Caki2 (cell line): ENCODE data around the gene MKNK1. TPM values are rescaled to one million over a fixed set of nuclear protein-coding genes. Genes with fewer than 3 reads are reported as not detected.

Experiments
- DNase-seq: peaks from one replicate; pipeline ENCODE4 v3.0.0-alpha.2; 2015; ENCODE audit warnings: low read depth
- in situ Hi-C: cut with HindIII; loops from 2 replicates; pipeline ENCODE4 v1.10.0; 2016; ENCODE audit warnings: low sequenced_read_pairs, low pct_unique_long_range_greater_than_20kb, mixed read lengths
- total RNA-seq: library from RNA; depleted of rRNA; stranded (reverse); fragments of >200 nt; shearing (Covaris generic); gene quantifications from 2 replicates; pipeline ENCODE4 v1.2.3, GENCODE V29; 2014; ENCODE audit warnings: low replicate concordance

MKNK1 gene
- total RNA-seq, 1 experiment from 2014 or later: 37.5 TPM

DNA sequence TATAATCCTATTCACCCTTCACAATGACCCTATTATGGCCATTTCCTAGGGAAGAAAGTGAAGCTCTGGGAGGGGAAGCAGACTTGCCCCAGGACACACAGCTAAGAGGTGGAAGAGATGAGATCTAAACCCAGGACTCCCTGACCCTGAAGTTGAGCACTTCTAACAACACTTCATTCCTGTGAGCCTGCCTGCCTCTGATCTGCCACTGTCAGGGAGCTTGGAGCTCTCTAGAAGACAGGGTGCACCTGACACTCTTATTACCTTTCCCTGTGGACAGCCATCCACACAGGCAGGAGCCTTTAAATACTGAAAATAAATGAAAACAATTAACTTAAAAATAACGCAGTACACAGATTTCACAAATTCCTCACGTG lies 599 bp downstream of the MKNK1 start:
- in situ Hi-C loops: no loop called here
- DNase-seq: no peak

DNA sequence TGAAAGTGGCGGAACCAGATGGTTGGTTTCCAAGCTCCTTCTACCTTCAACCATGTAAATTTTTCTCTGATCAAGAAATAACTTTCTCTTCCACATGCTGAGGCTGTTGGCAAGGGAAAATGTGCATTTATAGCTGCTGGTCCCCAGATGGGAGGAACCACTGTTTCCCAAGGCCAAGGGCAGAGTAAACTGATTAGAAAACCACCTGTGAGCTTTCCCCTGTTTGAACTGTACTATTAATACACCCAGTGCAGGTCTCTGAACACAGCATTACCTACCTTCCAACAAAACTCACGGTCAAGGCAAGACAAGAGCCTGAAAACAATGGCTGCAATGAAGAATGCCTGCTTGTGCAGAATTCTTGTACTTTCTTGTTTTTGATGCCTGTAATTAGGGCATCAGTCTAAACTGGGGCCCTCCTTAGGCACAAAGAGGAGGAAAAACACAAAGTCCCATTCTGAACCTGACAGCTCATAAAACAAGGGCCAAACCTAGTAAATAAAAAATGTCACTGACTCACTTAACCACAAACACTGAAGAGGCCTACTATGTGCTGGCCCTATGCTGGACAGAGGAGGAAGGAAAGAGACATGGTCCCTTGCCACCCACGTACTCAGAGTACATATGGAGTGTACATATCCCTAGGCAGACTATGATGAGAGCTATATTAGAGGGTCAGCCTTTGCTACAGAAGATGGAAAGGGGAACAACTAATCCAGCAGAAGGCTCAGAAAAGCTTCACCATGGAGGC lies 2.6 kb downstream of the MKNK1 start:
- in situ Hi-C loops: no loop called here
- DNase-seq: no peak

DNA sequence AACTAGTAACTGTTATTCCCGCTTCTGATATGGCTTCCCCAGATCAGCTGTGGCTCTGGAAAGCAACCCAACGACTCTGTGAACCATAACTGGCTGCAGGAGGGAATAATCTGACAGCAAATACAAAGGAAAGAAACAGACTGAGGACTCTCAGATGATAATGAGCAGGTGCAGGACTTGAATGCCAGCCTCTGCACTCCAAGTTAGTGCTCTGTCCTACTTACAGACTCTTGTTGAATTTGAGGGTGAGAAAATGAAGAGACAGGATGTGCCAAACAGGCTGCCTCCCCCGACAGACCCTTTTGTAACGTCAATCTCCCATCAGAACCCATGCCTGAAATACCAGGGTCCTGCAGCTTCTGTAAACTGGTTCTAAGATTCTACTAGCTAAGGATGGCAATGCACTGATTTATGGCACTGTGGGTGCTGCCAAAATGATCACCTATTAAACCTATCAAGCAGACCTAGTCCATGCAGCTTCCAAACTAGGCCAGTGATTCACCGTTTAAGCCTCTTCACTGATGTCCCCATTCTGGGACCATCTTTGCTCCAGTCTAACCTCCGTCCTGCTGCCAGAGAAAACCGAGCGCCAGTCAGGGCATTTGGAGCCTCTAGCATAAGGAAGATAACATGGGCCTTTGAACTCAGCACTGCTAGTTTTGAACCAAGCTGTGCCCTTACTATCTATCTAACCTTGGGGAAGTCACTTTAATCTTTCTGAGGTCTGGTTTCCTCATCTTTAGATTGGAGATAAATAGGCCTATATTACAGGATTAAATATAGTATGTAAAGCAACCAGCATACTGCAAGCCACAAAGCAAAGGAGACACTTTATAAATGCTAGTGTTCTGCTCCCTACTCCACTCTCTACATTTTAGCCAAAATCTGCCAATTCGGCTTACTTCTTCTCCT lies 4.8 kb downstream of the MKNK1 start:
- DNase-seq: no peak
- in situ Hi-C loops: no loop called here

DNA sequence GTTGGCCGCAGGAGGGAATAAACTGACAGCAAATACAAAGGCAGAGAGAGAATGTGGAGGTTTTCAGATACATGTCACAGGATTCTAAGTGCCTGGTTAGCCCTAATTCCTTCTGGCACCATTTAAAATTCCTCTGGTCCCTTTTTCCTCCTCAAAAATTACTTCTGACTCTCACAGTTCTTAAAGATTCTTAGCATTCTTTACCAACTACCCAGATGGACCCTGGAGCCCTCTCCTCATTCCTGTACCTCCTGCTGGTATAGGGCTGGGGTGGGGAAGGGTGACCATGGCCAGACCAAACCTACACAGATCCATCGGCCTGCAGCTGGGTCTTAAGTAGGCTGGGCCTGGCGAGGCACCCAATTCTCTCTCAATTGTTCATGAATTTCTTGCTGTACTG lies 7.2 kb downstream of the MKNK1 start:
- in situ Hi-C loops: no loop called here
- DNase-seq: no peak

DNA sequence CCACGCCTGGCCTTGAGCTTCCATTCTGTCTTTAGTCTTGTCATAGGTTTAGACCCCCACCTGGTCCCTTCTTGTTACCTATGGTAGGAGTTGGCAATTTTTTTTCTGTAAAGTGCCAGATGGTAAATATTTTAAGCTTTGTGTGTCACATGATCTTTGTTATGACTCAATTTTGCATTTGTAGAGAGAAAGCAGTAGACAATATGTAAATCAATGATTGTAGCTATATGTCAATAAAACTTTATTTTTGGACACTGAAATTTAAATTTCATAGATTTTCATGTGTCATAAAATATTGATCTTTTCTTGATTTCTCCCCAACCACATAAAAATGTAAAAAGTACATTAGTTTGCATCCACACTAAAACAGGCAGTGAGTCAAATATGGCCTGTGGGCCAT lies 8.0 kb downstream of the MKNK1 start:
- in situ Hi-C loops: no loop called here
- DNase-seq: no peak

DNA sequence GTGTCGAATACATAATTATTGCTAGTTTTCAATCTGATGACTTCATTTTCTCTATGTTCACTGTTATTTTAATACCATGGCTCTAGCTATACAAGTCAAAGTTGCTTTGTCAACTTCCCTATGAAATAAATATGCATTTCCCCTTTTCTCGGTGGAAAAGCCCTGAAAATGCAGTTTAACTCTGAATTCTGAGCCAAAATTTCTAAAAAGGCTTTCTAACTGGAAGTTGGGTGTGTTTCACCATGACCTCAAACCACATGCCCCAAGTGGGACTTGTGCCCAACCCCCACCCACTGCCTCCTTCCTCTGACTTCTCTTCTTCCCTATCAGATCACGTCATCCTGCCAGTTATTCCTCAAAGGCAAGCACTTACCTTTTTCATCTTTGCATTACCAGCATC lies 8.9 kb downstream of the MKNK1 start:
- in situ Hi-C loops: no loop called here
- DNase-seq: no peak

DNA sequence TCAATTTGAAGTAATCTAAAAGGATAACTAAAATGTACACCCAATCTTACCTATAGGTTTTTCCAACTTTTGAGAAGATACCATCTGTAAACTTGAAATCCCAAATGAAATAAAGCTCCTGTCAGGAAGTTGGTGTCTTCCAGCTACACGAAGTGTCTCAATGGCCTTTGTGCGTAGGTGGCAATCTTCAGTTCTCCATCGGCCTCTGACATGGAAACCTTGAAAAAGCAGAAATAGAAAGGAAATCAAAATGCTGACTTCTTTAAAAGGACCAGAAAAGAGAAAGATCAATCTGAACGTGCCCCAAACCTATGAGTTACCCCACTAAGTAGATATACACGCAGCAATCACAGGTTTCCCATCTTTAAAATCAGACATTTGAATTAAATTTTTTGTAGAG lies 10.0 kb downstream of the MKNK1 start:
- in situ Hi-C loops: no loop called here
- no peak for DNase-seq

DNA sequence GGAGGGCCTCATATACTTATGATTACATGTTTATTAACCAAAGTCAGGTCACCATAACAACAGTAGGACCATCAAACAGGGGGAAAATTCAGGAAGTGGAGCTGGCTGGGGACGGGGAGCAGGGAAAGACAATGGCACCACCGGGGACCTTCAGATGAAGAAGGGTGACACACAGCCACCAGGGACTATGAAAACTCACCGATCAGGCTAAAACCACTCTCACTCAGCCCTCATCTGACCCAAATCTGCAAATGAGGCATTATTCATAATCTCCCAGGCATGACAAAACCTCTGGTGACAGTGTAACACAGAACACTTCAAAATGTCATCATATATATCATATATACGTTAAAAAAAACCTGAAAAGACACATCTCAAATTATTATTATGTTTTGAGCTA lies 11.2 kb downstream of the MKNK1 start:
- in situ Hi-C loops: no loop called here

DNA sequence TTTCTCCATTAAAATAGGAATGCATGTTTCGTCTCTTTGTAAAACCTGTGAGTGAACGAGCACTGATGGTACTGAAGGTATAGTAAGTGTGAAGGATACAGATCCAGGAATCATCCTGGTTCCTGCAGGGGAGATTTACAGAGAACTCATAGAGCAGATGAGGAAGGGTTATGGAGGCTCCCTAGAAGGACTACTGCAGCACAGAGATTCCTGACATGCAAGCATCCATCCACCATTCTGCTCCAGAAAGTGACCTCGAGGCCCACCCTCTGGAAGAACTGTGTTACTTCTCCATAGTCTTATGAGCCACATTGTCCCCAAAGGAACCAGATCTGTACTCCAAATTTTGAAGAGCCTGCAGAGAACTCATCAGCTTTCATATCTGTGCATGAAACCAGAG lies 14.5 kb downstream of the MKNK1 start:
- in situ Hi-C loops: no loop called here
- DNase-seq: no peak

More for the DNA sequence above, 11.2 kb downstream of the MKNK1 start:
- no peak for DNase-seq

DNA sequence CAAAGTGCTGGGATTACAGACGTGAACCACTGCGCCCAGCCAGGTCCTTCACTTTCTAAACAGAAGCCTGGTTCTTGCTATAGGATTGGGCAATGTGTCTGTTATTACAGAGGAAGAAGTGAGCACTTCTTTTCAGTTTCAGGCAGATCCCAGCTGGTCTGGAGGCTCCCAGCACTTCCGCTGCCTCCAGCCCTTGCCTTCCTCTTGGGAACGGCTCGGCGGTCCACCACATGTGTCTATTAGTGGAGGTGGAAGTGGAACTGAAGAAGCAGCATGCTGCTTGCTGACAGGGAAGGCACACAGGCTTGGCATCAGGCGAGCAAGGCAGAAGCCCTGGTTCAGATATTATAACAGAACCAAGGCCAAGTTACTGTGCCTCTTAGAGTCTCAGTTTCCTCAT lies 17.0 kb downstream of the MKNK1 start:
- in situ Hi-C loops: no loop called here
- no peak for DNase-seq

DNA sequence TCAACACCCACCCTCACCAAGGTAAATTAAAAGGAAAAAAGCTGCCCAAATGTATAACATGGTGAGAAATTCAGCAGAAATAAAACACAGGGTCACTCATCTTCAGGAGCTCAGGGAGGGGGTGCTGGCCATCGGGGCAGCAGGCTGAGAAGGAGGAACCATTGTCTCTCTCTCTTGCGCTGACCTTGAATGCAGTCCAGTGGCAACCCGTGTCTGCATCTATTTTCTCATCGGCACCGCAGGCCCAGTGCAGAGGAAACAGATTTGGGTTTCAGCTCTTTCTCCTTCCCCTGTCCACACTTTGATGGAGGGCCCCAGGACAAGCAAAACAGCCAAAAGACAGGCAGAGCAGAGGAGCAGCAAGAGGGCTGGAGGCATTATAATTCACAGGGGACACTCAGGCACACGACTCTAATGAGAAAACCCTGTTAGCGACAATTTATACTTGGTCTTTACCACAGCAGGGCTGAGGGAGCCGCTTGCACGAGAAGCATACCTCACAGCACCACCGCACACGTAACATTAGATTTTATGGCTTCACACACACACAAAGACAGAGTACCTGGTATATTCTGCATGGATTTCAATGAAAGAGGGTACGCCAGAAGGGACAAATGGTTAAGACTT lies 18.6 kb downstream of the MKNK1 start:
- in situ Hi-C loops: no loop called here
- no peak for DNase-seq

DNA sequence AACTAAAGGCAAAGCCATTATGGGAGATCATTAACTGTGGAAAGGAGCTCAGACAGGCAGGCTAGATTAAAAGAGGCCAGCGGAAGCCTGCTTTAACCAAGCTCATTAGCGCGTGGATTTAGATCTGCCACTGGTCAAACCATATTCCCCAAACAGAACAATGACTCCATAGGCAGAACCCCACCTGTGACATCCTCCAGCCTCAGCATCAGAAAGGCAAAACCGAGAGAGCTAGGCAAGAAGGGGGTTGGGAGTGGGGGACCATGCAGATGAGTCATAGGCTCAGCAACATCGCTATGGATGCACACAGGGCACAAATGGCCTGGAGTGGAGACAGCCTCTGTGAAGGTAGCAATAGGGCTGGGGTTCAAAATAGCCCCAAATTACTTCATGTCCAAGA lies 20.6 kb downstream of the MKNK1 start:
- no peak for DNase-seq
- in situ Hi-C loops: no loop called here

DNA sequence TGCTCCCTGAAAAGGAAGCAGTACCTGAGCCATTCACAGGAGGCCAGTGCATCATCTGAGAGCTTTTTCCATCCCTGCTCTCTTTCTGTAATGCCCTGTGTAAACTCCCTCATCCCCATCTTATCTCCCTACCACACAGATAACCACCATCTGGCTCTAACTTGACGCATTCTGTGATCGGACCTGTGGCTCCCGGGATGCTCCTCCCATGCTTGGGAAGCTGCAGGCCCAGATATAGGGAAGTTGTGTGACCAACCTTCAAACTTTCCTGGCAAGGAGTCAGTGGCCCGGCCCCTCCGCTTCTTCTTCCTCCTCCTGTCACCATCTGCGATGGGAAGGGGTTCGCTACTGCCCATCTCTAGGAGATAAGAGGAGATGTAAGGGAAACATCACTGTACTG lies 21.1 kb downstream of the MKNK1 start:
- no peak for DNase-seq
- in situ Hi-C loops: no loop called here

DNA sequence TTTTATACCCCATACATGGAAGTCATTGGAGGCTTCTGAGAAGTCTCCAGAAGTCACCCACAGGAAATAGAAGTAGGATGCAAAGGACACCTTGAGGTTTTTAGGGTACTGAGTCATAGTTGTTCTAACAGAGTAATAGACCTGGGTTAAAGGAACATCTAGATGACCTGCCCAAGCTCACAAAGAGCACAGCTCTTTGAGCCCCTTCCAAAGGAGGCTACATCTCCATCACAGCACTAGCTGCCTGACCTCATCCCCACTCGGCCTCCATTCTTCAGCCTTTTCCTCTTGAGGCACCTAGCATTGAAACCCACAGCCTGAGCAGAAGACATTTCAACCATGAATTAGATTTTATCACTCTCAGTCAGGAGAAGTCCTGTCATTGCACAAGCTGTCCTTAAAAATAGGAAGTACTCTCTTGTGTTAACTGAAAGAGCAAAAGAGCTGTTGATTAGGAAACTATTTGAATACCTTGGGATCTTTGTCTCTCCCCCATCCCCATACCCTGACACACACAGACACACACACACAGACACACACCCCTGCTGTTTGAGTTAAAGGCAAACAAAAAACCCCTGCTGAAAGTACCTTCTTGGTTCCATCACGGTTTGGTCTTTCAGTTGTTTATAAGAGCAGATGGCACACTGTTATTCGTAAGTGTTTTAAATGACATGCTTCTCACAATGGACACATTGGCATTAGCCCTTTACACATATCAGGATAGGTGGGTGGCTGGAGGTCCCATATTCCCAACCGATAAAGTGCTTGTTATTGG lies 22.2 kb downstream of the MKNK1 start:
- in situ Hi-C loops: no loop called here
- DNase-seq: no peak

DNA sequence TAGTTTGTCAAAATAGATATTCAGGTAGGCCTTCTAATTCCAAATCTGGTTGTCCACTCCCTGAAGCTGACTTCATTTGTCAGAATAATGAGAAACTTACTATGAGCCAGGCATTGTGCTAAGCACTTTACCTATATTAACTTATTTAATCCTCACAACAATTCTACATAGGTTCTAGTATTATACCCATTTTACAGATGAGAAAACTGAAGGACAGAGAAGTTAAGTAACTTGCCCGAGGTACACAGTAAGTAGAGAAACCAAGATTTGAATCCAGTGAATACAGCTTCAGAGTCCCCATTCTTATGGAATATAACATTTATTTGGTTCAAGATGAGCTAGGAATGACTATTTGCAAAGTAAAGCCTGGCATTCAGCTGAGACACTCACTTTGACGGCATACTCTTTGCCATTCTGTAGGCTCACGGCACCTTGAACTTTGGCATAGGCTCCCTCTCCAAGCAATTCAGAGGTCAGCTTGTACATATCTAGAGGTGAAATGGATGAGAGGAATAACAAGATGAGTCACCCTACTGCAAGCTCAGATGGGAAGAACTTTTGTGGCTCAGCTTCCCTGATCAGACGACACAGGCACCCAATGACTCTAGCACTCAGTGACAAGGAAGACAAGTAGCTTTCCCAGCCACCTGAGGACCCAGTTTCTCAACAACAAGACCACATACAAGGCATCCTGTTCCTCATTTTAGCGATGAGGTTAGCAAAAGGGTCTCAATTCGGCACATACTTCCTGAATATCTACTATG lies 23.7 kb downstream of the MKNK1 start:
- in situ Hi-C loops: no loop called here
- no peak for DNase-seq

DNA sequence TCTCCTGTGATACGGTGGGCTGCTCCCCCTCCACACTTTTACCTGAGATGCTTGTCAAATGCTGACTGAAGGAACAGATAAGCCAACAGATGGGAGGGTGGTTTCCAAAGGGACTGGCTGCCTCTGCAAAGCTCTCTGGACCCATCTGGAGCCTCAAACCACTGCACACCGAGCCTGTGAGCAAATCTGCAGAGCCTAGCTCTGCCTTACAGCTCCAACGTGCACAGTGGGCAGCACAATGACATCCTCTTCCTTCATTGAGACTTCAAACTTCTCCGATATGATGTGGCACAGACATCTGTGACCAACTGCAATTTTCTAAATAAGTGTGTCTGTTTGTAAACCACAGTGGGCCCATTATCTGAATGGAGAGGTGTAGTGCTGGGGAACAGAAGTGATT lies 26.4 kb downstream of the MKNK1 start:
- in situ Hi-C loops: no loop called here
- no peak for DNase-seq

DNA sequence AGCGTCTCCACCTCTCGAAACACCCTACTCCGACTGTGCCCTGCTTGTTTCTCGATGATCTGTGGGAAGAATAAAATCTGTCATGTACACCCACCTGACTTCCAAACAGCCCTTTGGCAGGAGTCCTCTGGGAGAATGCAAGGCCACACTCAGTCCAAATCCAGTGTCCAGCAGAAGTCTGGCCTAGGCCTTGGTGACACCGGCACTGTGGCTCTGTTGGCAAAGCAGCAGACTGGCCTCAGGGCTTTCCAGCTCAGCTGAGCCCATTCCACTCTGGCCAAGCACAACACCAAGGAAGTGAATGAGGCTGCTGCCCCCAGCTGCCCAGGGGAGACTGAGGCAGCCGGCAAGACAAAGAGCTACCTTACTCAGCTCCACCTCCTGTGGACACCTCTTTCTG lies 27.5 kb downstream of the MKNK1 start:
- in situ Hi-C loops: no loop called here
- no peak for DNase-seq

DNA sequence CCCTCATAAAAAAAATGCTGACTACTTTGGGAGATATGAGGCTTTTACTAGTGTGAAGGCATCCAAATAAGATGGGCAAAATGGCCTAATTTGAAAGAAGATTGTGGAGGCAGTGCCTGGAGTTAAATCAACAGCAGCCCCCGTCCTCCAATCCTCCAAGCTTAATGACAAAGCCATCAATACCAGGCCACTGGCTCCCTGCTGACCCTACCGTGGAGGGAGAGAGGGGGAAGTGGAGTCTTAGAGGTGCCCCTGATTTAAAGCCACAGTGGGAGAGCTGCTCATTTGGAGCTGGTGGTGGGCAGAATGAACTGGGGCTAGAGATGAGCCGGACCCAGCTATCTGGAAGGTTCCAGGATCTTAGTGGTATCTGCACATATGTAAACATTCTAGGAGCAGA lies 28.3 kb downstream of the MKNK1 start:
- in situ Hi-C loops: no loop called here
- DNase-seq: no peak
